ENCODE data around the gene RAB3B.

DNA sequence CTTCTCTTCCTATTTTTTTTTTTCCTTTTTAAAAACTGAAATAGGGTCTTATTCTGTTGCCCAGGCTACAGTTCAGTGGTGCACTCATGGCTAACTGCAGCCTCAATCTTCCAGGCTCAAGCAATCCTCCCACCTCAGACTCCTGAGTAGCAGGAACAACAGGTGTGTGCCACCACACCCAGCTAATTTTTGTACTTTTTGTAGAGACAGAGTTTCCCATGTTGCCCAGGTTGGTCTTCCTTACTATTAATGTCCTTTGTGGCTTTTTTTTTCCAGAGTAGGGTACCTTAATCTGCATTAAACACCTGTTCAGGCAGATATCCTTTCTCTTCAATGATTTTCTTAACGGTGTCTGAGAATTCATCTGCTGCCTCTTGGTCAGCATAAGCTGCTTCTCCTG is 47.4 kb upstream of the RAB3B start:
- TF ChIP-seq USF2 (IDR thresholded peaks at IDR 0.05; ENCODE audit: low read depth, low read length): no peak
- TF ChIP-seq ELK1 (IDR thresholded peaks at IDR 0.05; ENCODE audit: borderline replicate concordance, low read depth, low read length): no peak
- TF ChIP-seq POLR2A (IDR thresholded peaks at IDR 0.05; ENCODE audit: low read depth, low read length): no peak
- no peak for TF ChIP-seq NFE2L2 (IDR thresholded peaks at IDR 0.05; ENCODE audit: low read depth, low read length)
- TF ChIP-seq, protein P1, sequence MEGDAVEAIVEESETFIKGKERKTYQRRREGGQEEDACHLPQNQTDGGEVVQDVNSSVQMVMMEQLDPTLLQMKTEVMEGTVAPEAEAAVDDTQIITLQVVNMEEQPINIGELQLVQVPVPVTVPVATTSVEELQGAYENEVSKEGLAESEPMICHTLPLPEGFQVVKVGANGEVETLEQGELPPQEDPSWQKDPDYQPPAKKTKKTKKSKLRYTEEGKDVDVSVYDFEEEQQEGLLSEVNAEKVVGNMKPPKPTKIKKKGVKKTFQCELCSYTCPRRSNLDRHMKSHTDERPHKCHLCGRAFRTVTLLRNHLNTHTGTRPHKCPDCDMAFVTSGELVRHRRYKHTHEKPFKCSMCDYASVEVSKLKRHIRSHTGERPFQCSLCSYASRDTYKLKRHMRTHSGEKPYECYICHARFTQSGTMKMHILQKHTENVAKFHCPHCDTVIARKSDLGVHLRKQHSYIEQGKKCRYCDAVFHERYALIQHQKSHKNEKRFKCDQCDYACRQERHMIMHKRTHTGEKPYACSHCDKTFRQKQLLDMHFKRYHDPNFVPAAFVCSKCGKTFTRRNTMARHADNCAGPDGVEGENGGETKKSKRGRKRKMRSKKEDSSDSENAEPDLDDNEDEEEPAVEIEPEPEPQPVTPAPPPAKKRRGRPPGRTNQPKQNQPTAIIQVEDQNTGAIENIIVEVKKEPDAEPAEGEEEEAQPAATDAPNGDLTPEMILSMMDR (conservative IDR thresholded peaks at IDR 0.05; ENCODE audit: low read depth, low read length): no peak
- TF ChIP-seq FOS (IDR thresholded peaks at IDR 0.05; ENCODE audit: low read depth, low read length): no peak
- no peak for TF ChIP-seq RCOR1 (IDR thresholded peaks at IDR 0.05; ENCODE audit: insufficient replicate concordance, low read length)
- TF ChIP-seq MXI1 (IDR thresholded peaks at IDR 0.05; ENCODE audit: borderline replicate concordance, low read depth, low read length): no peak
- no peak for TF ChIP-seq MAFK (IDR thresholded peaks at IDR 0.05; ENCODE audit: low read depth, low read length)
- TF ChIP-seq CEBPB (IDR thresholded peaks at IDR 0.05; ENCODE audit: low read depth, low read length): no peak

All from IMR-90 (cell line).